ENCODE results near the gene BSND. TPM values are rescaled to one million over a fixed set of nuclear protein-coding genes. Genes with fewer than 3 reads are reported as not detected.

The BSND gene
- total RNA-seq, 1 experiment from 2014 or later: 0.10 TPM

DNA sequence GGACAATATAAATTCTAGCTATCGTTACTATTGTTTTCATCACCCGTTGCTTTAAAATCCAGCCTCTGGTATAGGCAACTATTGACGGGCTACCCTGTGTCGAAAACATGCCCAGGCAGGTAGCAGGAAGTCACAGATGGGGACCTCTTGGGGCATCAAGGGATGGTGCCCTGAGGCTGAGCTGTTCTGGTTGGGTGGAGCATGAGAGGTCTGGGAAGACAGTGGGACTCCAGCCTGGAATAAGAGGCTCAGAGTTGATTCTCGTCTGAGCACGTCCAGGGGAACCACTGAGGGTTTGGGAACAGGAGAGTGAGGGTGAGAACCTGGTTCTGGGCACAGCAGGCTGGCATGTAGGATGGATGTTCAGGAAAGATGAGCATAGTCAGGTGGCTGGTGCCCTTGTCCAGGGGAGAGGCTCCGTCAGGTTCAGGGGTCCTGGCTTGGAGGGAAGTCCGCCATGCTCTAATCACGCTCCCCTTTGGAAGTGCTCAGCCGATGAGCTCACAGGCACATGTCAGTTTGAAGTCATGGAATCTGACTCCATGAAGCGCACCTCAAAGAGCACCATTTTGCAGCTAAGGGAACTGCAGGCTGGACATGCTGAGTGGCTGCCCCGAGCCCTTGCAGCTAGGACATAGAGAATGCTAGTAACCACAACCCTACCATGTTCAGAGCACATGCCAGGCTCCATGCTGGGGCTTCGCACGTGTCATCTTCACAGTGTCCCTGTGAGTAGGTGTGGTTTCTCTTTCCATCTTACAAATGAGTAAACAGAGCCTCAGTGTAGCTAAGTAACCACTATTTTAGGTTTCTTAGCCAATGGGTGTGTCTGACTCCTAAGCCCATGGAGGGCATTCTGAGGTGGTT, 61.6 kb downstream of the BSND start:
- DNase-seq (ENCODE audit: low spot score): no peak

DNA sequence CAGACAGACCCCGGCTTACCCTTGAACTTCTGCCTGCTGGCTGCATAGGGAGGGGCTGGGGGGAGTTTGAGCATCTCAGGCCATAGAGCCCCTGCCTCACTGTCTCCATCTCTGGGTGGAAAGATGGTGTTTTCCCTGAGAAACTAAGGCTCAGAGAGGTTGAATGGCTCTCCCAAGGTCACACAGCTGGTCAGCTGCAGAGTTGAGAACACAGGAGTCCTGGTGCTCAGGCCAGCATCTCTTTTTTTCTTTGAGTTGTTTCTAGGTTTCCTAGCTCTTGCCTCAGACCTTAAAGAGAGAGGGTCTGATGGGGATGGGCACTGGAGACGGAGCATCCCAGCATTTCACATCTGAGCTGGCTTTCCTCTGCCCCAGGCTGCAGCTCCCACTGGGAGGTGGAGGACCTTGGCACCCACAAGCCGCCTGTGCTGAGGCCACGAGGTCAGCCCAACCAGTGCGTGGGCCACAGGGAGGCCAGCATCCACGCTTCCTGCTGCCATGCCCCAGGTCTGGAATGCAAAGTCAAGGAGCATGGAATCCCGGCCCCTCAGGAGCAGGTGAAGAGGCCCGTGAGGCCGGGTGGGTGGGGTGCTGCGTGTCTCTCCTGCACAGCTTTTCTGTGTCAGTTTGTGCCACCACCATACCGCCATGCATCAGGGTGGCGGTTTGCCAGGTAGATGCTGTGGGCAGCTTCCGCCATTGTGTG, 62.4 kb downstream of the BSND start:
- no peak for DNase-seq (ENCODE audit: low spot score)

Other genes starting within 250 kb of the BSND start
- gene PARS2, start 234.4 kb upstream of the BSND start, total RNA-seq (2014; rRNA removed; shearing (Covaris generic)): 6.4 and 7.2 TPM in 2 replicates
- gene TTC22, start 197.6 kb upstream of the BSND start, total RNA-seq (2014; rRNA removed; shearing (Covaris generic)): 26.7 and 27.6 TPM in 2 replicates
- 316 and 325 TPM in 2 replicates for gene DHCR24, start 111.7 kb upstream of the BSND start, total RNA-seq (2014; rRNA removed; shearing (Covaris generic))
- 3.0 and 4.8 TPM in 2 replicates for gene TMEM61, start 18.3 kb upstream of the BSND start, total RNA-seq (2014; rRNA removed; shearing (Covaris generic))
- 4.7 and 6.1 TPM in 2 replicates for gene PCSK9, start 40.6 kb downstream of the BSND start, total RNA-seq (2014; rRNA removed; shearing (Covaris generic))
- 27.2 and 28.4 TPM in 2 replicates for gene USP24, start 216.4 kb downstream of the BSND start, total RNA-seq (2014; rRNA removed; shearing (Covaris generic))

All from HT-29 (cell line).